Measurements from ENCODE around the gene CAPZB.

Gene CAPZB

DNA sequence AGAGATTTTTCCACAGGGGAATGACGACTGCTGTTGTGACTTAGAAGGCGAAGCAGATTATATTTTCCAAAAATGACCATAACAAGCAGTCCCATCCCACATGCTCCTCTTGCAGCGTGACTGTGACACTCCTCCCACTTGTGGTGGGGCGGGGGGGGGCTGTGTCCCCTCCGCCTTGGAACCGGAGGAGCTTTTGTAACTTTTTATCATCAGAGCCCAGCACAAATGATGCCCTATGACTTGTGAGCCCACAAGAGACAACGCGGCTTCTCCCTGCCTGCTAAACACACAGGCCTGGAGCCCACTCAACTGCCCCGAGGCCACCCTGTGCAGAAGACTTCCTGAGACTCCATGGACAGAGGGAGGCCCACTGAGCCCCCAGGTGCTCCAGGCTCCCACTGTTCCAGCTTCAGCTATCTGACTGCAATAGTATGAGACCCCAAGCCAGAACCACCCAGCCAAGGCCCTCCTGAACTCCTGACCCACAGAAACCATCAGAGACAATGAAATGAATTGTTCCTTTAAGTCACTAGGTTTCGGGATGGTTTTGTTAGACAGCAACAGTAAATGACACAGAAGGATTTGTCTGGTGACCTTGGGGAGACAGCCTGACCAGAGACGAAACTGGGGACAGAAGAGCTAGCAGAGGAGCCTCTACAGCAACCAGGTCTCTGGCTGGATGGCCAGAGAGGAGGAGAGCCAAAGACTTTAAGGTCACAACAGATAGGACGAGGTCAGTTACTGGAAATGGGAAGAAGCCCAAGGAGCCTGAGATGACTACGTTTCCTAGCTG, 58.8 kb downstream of the CAPZB start:
- no peak for DNase-seq

- DNase-seq = no peak
Observed at GRCh38 chr1:19425646-19426239, 59.6 kb downstream of the CAPZB start.

GRCh38 chr1:19424651-19425570, 60.4 kb downstream of the CAPZB start:
- no peak for DNase-seq

GRCh38 chr1:19423130-19423529, 62.2 kb downstream of the CAPZB start:
- no peak for DNase-seq

DNA sequence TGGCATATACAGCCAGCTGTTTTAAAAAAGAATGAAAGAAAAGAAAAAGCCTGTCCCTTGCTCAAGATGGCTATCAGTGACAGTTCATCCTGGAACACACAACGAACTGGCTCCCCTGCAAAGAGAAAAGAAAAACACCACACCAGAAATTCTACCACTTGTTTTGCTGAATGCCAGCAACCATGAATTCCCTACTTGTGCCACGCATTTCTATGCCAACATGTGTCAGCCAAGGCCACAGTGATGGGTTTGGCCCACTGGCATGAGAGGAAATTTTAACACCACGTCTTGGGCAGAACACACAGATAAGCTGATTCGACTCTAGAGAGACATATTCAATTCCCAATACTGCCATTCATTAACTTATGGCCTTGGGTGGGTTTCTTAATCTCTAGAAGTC, 64.0 kb downstream of the CAPZB start:
- no peak for DNase-seq

- DNase-seq = no peak
Observed at GRCh38 chr1:19420606-19421005, 64.7 kb downstream of the CAPZB start.

GRCh38 chr1:19419691-19420090, 65.6 kb downstream of the CAPZB start:
- DNase-seq = no peak

DNA sequence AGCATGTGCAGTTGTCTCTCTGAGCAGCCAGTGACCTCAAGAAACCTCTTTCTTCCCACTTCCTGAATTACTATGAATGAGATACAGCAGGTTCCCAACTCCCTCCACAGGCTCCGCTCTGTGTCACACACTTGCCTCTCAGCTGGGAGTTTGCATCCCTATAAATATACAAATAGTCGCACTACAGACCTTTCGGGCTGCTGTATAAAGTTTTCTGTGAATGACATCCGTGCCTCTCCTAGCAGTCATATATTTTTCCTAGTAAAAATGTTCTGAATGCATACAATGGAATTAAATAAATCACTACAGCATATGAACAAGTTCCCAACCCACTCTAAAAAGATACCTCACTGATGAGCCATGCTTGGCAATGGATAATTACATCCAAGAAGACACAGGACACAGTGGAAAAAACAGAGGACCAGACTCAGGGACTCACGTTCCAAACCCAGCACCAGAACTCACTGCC, 66.8 kb downstream of the CAPZB start:
- no peak for DNase-seq

GRCh38 chr1:19416921-19417470, 68.3 kb downstream of the CAPZB start:
- DNase-seq = no peak

- DNase-seq = no peak
Observed at GRCh38 chr1:19416145-19416544, 69.2 kb downstream of the CAPZB start.

- no peak for DNase-seq
Observed at GRCh38 chr1:19414515-19415121, 70.7 kb downstream of the CAPZB start.

DNA sequence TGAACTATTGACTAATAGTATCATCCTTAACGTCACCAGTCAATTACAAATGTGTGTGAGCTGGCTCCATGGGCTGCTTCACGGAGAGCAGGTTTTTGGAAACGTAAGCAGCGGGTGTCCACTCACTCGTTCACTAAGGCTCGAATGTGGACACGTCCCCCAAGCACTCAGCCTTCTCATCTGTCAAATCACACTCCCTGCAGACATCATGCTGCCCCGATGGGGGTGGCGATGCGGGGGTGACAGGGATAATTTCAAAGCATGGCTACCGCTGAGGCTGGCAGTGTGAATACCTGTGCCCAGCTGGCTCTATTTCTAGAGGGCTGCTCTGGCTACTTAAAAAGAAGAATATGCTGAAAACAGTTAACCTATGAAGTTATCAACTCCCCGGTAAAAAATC, 71.3 kb downstream of the CAPZB start:
- DNase-seq = no peak

DNA sequence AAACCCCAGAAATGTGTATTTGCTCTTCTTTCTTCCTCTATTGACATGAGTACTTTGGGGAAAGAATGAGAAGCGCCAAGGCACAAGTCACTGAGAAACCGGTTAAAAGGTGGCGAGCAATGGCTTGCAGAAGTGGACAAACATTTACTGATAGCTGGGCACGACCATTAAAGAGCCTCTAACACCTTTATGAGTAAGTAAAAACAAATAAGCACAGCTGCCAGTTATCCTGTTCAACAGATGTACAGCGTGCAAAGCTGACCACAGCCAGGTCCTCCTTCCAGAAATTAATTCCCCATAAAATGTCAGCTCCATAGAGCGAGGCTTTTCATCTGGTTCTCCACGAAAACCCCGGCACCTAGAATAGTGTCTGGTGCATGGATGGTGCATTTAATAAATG, 72.7 kb downstream of the CAPZB start:
- DNase-seq = no peak

GRCh38 chr1:19411612-19412011, 73.7 kb downstream of the CAPZB start:
- no peak for DNase-seq

DNA sequence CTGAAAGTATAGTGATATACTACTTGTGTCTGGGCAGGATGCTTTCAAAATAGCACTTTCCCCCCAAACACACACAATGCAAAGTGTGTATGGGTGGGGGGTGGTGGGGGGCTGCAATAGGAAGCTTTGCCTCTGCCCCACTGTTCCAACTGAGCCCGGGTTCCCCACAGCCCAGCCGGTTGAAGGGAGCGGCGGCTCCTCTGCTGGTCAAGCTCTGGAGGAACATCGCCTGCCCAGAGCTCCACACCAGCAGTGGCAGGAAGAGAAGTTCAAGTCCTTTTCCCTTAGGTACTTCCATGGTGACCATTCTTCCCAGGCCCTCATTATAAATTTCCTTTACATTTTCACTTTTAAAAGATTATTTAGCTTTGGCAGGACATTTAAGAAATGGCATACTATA, 74.9 kb downstream of the CAPZB start:
- no peak for DNase-seq

DNA sequence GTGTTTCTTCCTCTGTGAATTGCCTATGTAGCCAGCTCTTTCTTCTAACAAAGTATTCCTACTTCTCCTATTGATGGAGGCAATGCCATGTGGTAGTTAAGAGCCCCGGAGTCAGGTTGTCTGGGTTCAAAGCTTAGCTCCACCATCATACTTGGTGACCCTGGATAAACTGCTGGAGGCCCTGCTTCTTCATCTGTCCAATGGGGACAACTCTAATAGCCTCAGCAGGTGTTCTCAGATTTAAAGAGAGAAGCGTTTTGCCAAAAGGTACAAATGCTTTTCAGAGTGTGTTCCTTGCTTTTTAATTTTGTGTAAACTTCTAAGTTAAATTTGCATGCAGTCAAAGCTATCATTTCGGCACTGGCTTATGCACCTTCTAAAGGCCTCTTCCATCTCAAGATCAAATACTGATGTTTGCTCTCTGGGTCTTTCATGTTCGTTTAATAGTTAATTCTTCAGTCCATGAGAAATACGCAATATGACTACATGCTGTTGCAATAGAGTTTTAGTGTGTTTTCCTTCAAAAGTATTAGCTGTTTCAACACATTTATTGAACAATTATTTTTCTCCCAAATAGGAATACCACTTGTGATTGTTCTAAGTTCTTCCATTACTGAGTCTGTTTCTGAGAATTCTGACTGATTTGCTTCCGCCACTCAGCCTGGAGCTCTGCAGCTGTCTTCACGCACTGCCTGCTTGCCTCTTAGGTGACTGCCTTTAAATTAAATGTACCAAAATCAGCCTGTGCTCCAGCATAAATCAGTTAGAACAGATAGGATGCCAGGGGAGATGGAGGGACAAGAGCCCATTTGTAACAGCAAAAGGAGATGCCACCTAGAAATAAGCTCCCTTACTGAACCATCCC, 75.6 kb downstream of the CAPZB start:
- DNase-seq = no peak

- DNase-seq = no peak
Observed at GRCh38 chr1:19407494-19408096, 77.7 kb downstream of the CAPZB start.

DNA sequence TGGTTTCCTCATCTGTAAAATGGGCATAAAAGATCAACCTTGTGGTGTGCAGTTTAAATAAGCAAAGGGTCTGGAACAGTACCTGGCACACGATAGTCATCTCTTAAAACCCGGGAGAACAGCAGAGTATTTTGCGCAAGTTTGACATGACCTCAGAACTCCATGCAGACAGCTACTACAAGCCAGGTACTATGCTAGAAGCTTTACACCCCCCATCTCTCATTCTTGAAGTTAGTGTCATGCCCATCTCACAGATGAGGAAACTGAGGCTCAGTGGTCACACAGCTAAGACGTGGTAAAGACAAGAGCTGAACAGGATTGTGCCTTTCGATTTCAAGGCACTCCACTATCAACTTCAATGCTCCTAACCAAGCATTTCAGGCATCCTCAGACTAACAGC, 78.7 kb downstream of the CAPZB start:
- DNase-seq = no peak

DNA sequence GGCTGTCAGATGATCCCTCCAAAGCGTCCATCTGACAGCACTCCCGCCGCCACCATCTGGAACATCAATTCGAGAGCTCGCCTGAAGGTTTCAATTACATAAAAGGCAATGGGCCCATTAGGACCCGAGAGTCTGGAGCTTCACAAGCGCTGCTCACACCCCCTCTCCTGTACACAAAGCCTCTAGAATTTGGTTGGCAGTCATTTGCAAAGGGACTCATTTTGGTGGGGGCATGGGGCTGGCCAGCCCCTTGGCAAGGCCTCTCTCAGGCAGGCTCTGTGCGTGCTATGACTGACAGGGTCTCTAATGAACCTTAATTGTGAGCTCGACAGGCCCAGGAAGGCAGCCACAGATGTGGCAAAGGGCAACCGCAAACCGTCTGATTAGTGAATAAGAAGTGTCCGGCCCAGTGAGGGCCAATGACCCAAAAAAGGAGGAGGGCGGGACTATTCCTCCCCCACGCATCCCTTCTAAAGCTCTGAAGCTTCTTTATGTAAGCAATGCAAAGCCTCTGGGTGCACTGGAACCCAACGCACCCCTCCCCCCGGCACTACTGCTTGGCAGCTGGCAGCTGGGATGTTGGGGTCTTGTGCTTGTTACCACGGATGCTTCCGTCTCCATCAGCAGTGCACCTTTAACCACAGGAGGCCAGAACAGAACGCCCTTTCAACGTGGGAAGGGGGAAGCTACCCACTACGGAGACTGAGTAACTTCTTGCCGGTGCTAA, 79.4 kb downstream of the CAPZB start:
- DNase-seq = no peak

GRCh38 chr1:19405195-19405760, 80.1 kb downstream of the CAPZB start:
- no peak for DNase-seq

Data from stimulated activated naive CD4-positive, alpha-beta T cell treated with Interleukin-2 at 50 U/mL for 16 hours (primary cell).